GM12891 (cell line): ENCODE measurements around the gene LRRN4CL.
"Not testable (repeated sequence)": the region's sequence is repeated elsewhere in the genome, so short reads cannot be mapped to it uniquely, and the experiment has no call there.

Experiments used
- DNase-seq: peaks from one replicate; pipeline ENCODE4 v3.0.0; 2011; ENCODE audit warnings: low spot score; ENCODE audit not compliant: insufficient read length
- FAIRE-seq: peaks from 2 replicates; lab custom pipeline; 2011; peaks lifted over from hg19 to GRCh38; lab: Jason Lieb, UNC
- PAX5 ChIP-seq: IDR thresholded peaks from 2 replicates; pipeline ENCODE4 v1.6.1; 2011; ENCODE audit warnings: low read length, moderate library complexity, mild to moderate bottlenecking; ENCODE audit not compliant: insufficient read depth, severe bottlenecking
- POLR2A ChIP-seq: IDR thresholded peaks from 2 replicates; pipeline ENCODE4 v1.6.1; 2011; ENCODE audit warnings: low read depth, low read length, control low read depth
- POLR2AphosphoS5 ChIP-seq: IDR thresholded peaks from 2 replicates; pipeline ENCODE4 v1.6.1; 2011; ENCODE audit warnings: low read depth, low read length, control low read depth
- POU2F2 ChIP-seq: IDR thresholded peaks from 2 replicates; pipeline ENCODE4 v1.6.1; 2011; ENCODE audit warnings: low read depth, mild to moderate bottlenecking, control low read depth, low read length, moderate library complexity
- SPI1 ChIP-seq: IDR thresholded peaks from 2 replicates; pipeline ENCODE4 v1.6.1; 2011; ENCODE audit warnings: low read depth, low read length, control low read depth
- TAF1 ChIP-seq: IDR thresholded peaks from 2 replicates; pipeline ENCODE4 v1.6.1; 2011; ENCODE audit warnings: low read depth, low read length, control low read depth

LRRN4CL gene

DNA sequence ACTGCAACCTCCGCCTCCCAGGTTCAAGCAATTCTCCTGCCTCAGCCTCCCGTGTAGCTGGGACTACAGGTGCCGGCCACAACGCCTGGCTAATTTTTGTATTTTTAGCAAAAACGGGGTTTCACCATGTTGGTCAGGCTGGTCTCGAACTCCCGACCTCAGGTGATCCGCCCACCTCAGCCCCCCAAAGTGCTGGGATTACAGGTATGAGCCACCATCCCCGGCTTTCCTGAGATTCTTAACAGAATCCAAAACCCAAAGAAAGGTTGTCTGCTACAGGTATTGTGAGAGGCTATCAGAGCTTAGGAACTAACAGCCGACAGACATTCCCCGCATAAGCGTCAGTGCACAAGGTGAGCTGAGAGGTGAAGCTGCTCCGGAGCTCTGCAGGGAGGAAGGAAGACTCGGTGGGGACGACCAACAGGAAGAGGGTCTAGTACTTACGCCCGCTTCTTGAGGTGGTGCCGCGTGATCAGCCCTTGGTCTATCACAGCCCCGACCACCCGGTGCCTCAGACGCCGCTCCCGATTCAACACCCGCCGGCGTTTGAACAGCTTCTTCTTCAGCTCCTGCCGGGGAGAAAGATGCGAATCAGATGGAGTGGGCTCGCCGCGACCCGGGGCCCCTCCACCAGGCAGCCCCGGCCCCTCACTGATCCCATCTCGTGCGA, 24.8 kb downstream of the LRRN4CL start:
- FAIRE-seq (no peak), DNase-seq (peak; percentile 59)
- no peak for TF ChIP-seq POLR2AphosphoS5
- TF ChIP-seq TAF1, result no peak

- DNase-seq (no peak), FAIRE-seq (no peak)
- no peak for TF ChIP-seq PAX5
- TF ChIP-seq TAF1, result no peak
- TF ChIP-seq SPI1, result no peak
- TF ChIP-seq POLR2A, result no peak
- TF ChIP-seq POLR2AphosphoS5, result no peak
- TF ChIP-seq POU2F2, result no peak
These were observed 32.4 kb downstream of the LRRN4CL start for GRCh38 chr11:62656796-62657429.

- TF ChIP-seq PAX5 (no peak), POLR2A (no peak), SPI1 (no peak), POLR2AphosphoS5 (no peak), TAF1 (no peak), POU2F2 (no peak)
- FAIRE-seq (no peak), DNase-seq (no peak)
These were observed 35.0 kb downstream of the LRRN4CL start for GRCh38 chr11:62654297-62654696.

DNA sequence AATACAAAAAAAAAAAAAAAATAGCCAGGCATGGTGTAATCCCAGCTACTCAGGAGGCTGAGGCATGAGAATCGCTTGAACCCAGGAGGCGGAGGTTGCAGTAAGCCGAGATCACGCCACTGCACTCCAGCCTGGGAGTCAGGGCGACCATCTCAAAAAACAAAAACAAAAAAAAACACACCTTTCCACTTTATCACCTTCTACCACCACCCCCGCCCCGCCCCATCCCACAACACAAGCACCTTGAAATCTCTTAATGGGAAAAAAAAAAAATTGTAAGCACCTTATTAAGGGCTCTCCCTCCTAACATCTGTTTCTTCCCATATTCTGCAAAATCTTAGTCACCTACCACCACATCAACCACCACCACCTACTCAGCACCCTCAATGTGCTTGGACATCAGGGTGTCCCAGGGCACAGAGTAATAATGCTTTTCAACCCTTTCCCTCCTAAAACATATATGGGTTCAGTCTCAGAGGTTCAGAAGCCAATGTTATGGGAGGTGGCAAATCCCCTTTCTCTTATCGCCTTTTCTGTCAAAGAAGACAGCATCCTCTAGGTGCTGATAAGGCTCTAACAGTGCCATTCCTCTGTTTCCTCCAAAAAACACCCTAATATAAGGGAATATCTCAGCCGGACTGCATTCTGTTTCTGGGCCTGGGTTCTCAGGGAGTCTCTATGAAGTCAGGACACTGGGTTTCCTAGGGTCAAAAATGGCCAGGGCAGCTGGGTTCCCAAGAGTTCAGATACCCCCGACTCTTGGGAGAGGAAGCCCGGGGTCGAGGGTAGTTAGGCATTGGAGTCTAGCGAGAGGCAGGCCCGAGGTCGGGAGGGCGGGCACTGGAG, 36.9 kb downstream of the LRRN4CL start:
- FAIRE-seq, result no peak
- TF ChIP-seq POLR2AphosphoS5 (no peak), TAF1 (no peak), PAX5 (no peak), SPI1 (no peak), POLR2A (no peak), POU2F2 (no peak)

GRCh38 chr11:62650283-62650682, 39.0 kb downstream of the LRRN4CL start:
- DNase-seq, FAIRE-seq: not testable (repeated sequence)

More for the DNA sequence above, 36.9 kb downstream of the LRRN4CL start:
- DNase-seq, result no peak

DNA sequence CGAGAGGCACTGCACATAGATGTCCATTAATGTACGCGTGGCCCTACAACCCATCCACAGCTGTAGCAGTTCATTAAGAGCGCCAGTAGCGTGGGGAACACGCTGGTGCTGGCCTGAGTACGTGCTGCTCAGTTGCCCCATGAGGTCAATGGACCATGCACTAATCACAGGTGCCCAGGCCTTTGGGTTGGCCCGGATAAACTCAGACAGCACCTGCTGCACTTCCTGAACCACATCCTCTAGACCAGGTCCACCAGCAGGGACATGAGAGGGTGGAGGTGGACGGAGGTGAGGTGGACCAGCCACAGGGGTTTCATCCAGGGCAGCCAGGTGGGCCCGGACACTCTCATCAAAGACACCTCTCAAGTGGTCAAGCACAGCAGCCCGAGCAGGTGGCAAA, 39.8 kb downstream of the LRRN4CL start:
- no peak for FAIRE-seq
- TF ChIP-seq PAX5 (no peak), TAF1 (no peak), POU2F2 (no peak), SPI1 (no peak), POLR2A (no peak), POLR2AphosphoS5 (no peak)
- no peak for DNase-seq

DNA sequence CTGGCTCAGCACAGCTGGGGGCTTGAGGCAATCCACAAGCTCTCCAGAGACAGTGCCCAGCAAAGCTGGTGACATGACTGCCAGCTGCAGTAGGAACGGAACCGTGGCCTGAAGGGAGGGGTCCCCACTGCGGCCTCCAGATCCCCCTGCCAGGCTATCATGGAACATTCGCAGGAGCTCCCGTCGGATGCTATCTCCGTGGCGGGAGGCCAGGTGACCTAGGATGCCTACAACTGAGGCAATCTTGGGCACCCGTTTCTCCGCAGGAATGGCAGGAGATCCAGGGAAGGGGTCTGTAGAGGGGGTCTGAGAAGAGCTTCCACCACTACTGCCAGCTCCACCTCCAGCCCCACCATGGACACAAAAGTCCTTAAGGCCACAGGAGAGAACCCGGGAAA, 40.4 kb downstream of the LRRN4CL start:
- no peak for DNase-seq
- FAIRE-seq, result no peak
- no peak for TF ChIP-seq POLR2AphosphoS5
- no peak for TF ChIP-seq TAF1
- no peak for TF ChIP-seq PAX5
- no peak for TF ChIP-seq POLR2A
- TF ChIP-seq POU2F2, result no peak
- TF ChIP-seq SPI1, result no peak

GRCh38 chr11:62648185-62648966, 41.0 kb downstream of the LRRN4CL start:
- DNase-seq (no peak), FAIRE-seq (no peak)
- TF ChIP-seq SPI1 (no peak), POLR2AphosphoS5 (no peak), POLR2A (no peak), TAF1 (no peak), POU2F2 (no peak), PAX5 (no peak)

DNA sequence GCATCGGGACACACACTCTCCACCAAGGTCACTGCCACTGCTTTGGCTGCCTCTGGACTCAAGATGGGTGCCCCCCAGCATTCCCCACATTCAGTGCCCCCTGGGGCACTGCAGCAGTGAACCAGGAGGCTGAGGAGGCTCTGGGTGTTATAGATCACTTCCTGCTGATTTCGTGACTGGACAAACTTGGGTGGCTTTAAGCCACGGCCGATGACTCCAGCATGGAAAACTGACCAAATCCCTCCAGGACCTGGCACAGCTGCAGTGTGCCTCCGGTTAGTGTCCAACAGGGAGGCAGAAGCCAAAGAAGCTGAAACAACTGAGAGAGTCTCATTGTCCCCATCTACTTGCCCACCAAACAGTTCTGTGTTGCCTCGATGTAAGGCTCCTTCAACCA, 41.7 kb downstream of the LRRN4CL start:
- DNase-seq (no peak), FAIRE-seq (no peak)
- no peak; the same call in 1 of the 2 replicates for TF ChIP-seq POLR2AphosphoS5
- no peak for TF ChIP-seq PAX5
- TF ChIP-seq TAF1, result no peak
- TF ChIP-seq SPI1, result no peak
- TF ChIP-seq POLR2A, result peak; percentile 46; the same call in 1 of the 2 replicates
- no peak for TF ChIP-seq POU2F2
